Testis (tissue), 5 donors: ENCODE data around the gene STIM1. TPM values are rescaled to one million over a fixed set of nuclear protein-coding genes. Genes with fewer than 3 reads are reported as not detected.

Experiments used
- DNase-seq: peaks from one replicate; pipeline ENCODE4 v3.0.0-alpha.2; 2019
- H3K27ac ChIP-seq, 2 donors: fragments of 200-600 bp; sonication (generic); one replicate each; pipeline ENCODE4 v1.5.1; 2019
- H3K27me3 ChIP-seq: fragments of 200-600 bp; sonication (generic); one replicate; pipeline ENCODE4 v1.5.1; 2019
- H3K36me3 ChIP-seq: fragments of 200-600 bp; sonication (generic); one replicate; pipeline ENCODE4 v1.5.1; 2017; ENCODE audit warnings: low read depth; ENCODE audit errors: missing control alignments
- H3K4me1 ChIP-seq: fragments of 200-600 bp; sonication (generic); one replicate; pipeline ENCODE4 v1.5.1; 2019
- H3K4me3 ChIP-seq, 2 donors: fragments of 200-600 bp; sonication (generic); one replicate each; pipeline ENCODE4 v1.5.1; 2017 to 2019
- H3K9me3 ChIP-seq: fragments of 200-600 bp; sonication (generic); one replicate; pipeline ENCODE4 v1.5.1; 2017
- CTCF ChIP-seq, 3 experiments: fragments of 450-650 bp in 2 of 3; fragments of 200-600 bp in 1 of 3; sonication (generic) in 1 of 3; IDR thresholded peaks; one replicate each; pipeline ENCODE4 v1.5.1; 2016 to 2019; ENCODE audit warnings: antibody characterized with exemption in 3 of 3, mild to moderate bottlenecking in 2 of 3, moderate library complexity in 1 of 3
- POLR2A ChIP-seq: fragments of 450-650 bp; IDR thresholded peaks from one replicate; pipeline ENCODE4 v1.6.1; 2017; ENCODE audit warnings: antibody characterized with exemption, mild to moderate bottlenecking, moderate library complexity
- WGBS, 2 donors: methylation state at CpG; one replicate each; pipeline ENCODE4 v1.1.5; 2018; 5-methylcytosine and 5-hydroxymethylcytosine counted together
- intact Hi-C: fragments of 100-400 bp; cut with DNase I; formaldehyde crosslinking; loops from one replicate; pipeline ENCODE4 v1.15.1; 2023; ENCODE audit warnings: low total_unique reads
- long read RNA-seq, 2 donors: transcript quantifications; one replicate each; lab custom pipeline, GENCODE V29; 2026
- polyA plus RNA-seq: library from polyadenylated mRNA; stranded (reverse); fragments of 350-450 nt; fragmentation: Illumina TruSeq; extraction: RNeasy Lipid Tissue Mini Kit (QIAGEN cat#74804); gene quantifications from one replicate; pipeline ENCODE4 v1.2.3, GENCODE V29; 2014; ENCODE audit warnings: low read depth, low replicate concordance; ENCODE audit not compliant: insufficient read depth
- total RNA-seq, 2 donors: library from RNA; depleted of rRNA; stranded (reverse); fragments of >200 nt; gene quantifications; one replicate each; pipeline ENCODE4 v1.2.3, GENCODE V29; 2016

STIM1 gene
- 10 to 100 TPM; 78.2 to 87.1 TPM for total RNA-seq
- 95.5 TPM for polyA plus RNA-seq
- long read RNA-seq, donor 1, full-length matches to known transcripts: 1 of 1 reads
- long read RNA-seq, donor 1, partial matches to known transcripts: 0 of 1 reads
- long read RNA-seq, donor 1, other reads (novel, unspliced or antisense): 0 of 1 reads
- long read RNA-seq, donor 2, full-length matches to known transcripts: 3 of 3 reads
- long read RNA-seq, donor 2, partial matches to known transcripts: 0 of 3 reads
- long read RNA-seq, donor 2, other reads (novel, unspliced or antisense): 0 of 3 reads

- H3K27me3 ChIP-seq: no peaks in the 10 kb centered on the region
- H3K9me3 ChIP-seq: no peaks in the 10 kb centered on the region
- no peaks in the 10 kb centered on the region for H3K36me3 ChIP-seq
- TF ChIP-seq CTCF (IDR thresholded peaks at IDR 0.05): peak; percentile 94 to 100 (median 99)
- TF ChIP-seq POLR2A: peak; percentile 20
- peaks cover 42% of the 10 kb centered on the region for H3K4me1 ChIP-seq
- DNase-seq: peak; percentile 96
- 0% methylated on average over 10 to 57 of the region's 87 CpGs for WGBS, 2 donors
- peak within 1 kb of the TSS; percentile 79 to 83 for H3K4me3 ChIP-seq
- intact Hi-C loops: loop anchor here (5.0 kb wide), 1 partner anchor 217 kb away; no protein-coding TSS in a partner anchor
- H3K27ac ChIP-seq: peak within 1 kb of the TSS; percentile 88 to 96
These were observed at the start of gene STIM1 for GRCh38 chr11:3854977-3855807. Gene STIM1, plus strand, starts transcription at chr11:3855664. Its CDS starts 607 bp downstream, at chr11:3856271.

DNA sequence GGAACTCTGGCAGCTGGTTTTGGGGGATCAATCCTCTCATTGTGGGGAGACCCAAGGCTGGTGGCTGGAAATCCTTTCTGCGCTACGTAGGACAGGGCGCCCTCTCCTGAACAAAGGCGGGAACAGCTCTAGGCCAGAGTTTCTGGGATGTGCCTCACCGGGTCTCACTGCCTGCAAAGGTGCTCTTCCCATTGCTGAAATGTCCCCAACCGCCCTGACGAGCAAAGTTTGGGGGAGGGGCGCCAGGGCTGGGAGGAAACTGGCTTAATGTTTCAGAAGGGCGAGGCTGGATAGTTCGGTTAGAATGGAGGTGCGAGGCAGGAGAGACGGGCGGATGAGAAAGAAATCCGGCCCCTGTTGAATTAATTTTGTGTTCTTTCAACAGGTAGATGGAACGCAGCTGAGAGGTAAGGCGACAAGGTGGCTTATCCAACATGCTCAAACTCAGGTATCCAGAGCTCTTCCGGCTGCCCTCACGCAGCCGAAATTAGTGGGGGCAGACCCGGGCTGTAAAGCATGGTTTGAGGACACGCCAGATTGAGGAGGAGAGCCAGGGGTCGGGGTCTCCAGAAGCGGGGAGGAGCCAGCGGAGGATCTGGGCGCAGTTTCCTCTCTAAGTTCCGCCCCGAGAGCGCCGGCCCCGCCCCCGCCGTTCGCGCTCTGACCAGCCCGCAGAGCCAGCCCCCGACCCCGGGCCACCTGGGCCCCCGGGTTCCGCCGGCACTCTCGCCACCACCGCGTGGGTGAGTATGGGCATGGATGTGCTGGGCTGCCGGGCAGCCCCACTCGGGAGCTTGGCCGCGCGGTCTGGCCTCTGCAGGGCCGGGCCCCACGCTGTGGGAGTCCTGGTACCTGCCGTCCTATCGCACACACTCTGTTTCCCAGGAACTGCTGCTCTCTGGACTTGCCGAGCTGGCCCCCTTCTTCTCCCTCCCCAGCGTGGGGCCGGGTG lies 47.3 kb upstream of the STIM1 start, which contains the start of gene PGAP2:
Gene PGAP2 (plus strand): TSS at position 652 of the 952 bp plus-strand sequence. CDS start 2,700 bp downstream, outside the sequence.
- DNase-seq: peak; percentile 71
- intact Hi-C loops: no loop called here

DNA sequence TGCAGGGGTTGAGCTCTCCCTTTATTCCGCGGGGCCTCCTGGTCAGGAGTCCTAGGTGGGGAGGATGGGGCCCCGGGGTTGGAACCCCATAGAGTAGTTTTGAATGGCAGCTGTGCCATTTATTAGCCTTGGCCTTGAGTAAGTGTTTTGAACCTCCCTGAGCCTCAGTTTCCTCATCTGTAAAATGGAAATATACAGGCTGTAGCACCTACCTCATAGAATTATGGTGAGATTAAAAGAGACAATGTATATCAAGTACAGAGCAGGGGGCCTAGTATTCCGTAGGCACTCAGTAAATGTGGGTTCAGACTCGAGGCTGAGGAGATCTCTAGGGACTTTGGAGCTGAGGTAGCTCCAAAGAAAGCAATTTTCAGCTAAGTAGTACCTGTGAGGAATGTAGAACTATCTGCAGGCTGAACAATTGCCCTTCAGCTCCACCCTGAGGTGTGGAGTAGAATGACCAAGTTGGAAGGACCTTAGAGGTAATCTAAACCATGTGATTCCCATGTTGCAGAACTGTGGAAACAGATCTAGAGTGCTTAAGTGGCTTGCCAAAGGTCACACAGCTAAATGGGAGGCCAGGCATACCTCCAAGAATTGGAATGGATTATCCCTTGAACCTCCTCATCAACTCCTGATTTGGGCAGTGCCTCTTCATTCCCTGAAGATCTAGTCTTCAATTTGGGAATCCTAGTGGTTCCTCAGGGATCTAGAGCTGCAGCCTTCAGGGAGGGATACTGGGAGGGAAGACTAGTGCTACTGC lies 46.4 kb upstream of the STIM1 start:
- intact Hi-C loops: no loop called here
- WGBS, 2 donors: 25 to 30% methylated on average over 5 of the region's 5 CpGs

More for the DNA sequence above, 47.3 kb upstream of the STIM1 start, which contains the start of gene PGAP2:
- H3K27ac ChIP-seq: peak within 1 kb of the TSS in 1 of 2 donors; percentile 6
- H3K4me1 ChIP-seq: peaks cover 6% of the 10 kb centered on the region
- TF ChIP-seq POLR2A (no peak), CTCF (IDR thresholded peaks at IDR 0.05) (peak in 2 of 3 experiments; percentile 38 to 56)
- WGBS, 2 donors: 1 to 2% methylated on average over 27 to 54 of the region's 55 CpGs
- H3K4me3 ChIP-seq: peak within 1 kb of the TSS; percentile 53 to 69
- H3K36me3 ChIP-seq: no peaks in the 10 kb centered on the region
- no peaks in the 10 kb centered on the region for H3K9me3 ChIP-seq
- H3K27me3 ChIP-seq: no peaks in the 10 kb centered on the region

More for the DNA sequence above, 46.4 kb upstream of the STIM1 start:
- peak overlapping the region; percentile 53 to 69 for H3K4me3 ChIP-seq
- no peaks in the 10 kb centered on the region for H3K36me3 ChIP-seq
- TF ChIP-seq POLR2A (no peak), CTCF (IDR thresholded peaks at IDR 0.05) (peak in 1 of 3 experiments; percentile 7)
- H3K9me3 ChIP-seq: no peaks in the 10 kb centered on the region
- H3K27me3 ChIP-seq: no peaks in the 10 kb centered on the region
- no peak for DNase-seq
- H3K4me1 ChIP-seq: peaks cover 6% of the 10 kb centered on the region
- H3K27ac ChIP-seq: peak overlapping the region in 1 of 2 donors; percentile 6
